Right renal cortex interstitium (tissue), 3 donors: ENCODE results near the gene TMEM217. TPM values are rescaled to one million over a fixed set of nuclear protein-coding genes. Genes with fewer than 3 reads are reported as not detected.
"Not testable (repeated sequence)": the region's sequence is repeated elsewhere in the genome, so short reads cannot be mapped to it uniquely, and the experiment has no call there.

Source experiments
- DNase-seq, 3 donors: peaks; one replicate each; pipeline ENCODE4 v3.0.0-alpha.2; 2013; ENCODE audit warnings: low read depth in 3 of 3, low spot score in 2 of 3
- polyA plus RNA-seq, 3 donors: library from polyadenylated mRNA; unstranded; fragments of 120-200 nt; gene quantifications; one replicate each; pipeline ENCODE4 v1.2.1, GENCODE V29; 2013; ENCODE audit not compliant: insufficient read length in 3 of 3

The TMEM217 gene
- polyA plus RNA-seq, 3 donors: 1.6 TPM

DNA sequence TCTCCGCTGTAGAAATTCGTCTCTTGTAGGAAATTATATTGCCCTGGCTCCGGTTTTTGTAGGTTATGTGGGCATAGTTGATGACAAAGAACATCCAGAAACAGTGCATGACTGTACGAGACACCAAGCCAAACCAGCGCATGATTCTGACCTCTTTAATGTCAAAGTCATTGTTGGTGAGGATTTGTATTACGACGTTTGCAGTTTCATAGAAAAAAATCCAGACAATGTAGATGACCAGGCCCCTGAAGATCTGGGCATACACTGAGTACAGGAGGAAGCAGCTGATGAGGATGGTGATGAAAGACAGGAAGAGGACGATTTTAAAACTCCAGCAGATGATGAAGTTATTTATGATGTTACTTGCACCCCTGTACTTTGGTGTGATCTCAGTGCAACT is 39.4 kb downstream of the TMEM217 start:
- DNase-seq: no peak

DNA sequence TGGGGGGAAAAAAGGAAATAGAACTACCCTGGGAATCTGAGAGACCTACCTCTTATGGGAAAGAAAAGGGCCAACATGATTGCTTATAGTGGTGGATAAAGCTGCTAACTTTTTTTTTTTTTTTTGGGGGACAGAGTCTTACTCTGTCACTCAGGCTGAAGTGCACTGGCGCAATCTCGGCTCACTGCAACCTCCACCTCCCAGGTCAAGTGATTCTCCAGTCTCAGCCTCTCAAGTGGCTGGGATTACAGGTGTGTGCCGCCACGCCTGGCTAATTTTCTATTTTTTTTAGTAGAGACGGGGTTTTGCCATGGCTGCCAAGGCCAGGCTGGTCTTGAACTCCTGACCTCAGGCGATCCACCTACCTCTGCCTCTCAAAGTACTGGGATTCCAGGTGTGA is 39.9 kb downstream of the TMEM217 start:
- DNase-seq: no peak

- DNase-seq: no peak
Observed at GRCh38 chr6:37212268-37212667, 45.7 kb downstream of the TMEM217 start.

DNA sequence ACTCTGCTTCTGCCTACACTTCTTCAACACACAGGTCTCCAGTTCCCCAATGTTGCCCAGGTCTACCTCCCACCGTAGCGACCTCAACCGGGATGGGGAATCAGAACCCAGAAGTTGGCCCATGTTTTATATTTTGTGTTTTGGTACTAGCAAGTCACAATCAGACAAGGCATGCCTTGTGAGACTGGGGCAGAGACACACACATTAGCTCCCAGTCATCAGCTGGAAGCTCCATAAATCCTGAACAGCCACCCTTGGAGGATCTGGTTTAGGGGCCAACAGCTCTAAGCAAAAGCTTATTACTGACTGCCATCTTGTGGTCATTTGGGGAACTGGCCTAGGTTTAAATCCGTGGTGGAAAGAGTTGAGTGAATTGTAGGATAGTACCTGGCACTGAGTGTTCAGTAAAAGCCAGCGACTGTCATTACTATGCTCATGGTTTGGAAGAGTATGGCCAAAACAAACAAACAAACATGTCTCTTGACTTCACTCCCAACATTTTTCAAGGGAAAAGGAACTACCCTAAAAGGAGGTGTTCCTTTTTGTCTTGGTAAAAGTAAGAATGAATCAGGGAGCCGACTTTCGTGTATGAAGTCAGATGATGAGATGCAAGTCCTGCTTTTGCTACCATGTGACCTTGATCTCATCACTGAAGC is 47.5 kb downstream of the TMEM217 start:
- peak; percentile 76 to 77 (median 77) for DNase-seq

DNA sequence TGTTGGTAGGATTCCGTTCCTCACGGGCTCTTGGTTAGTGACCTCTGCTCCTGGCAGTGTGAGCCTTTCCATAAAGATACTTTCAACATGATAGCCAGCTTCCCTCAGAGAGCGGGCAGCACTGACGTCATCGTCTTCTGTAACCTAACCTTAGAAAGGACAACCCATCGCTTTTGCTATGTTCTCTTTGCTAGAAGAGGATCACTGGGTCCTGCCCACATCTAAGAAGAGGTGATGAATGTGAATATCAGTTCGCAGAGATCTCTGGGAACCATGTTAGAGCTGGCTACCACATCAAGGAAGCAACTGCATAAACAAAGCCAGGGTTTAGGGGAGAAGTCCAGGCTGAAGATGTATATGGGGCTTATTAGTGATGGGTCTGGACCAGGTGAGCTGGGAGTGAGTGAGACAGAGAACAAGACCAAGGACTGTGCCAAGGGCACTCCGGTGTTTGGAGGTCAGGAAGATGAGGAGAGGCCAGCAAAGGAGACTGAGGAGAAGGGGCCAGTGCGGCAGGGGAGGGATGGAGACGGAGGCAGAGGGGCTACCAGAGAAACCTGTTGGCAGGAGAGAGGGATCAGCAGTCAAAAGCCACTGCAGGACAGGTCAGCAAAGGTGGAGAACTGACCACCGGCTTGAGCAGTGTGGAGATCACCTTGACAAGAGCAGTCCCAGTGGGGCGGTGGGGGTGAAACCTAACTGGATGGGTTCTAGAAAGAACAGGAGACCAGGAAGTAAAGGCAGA is 48.3 kb downstream of the TMEM217 start:
- DNase-seq: no peak

DNA sequence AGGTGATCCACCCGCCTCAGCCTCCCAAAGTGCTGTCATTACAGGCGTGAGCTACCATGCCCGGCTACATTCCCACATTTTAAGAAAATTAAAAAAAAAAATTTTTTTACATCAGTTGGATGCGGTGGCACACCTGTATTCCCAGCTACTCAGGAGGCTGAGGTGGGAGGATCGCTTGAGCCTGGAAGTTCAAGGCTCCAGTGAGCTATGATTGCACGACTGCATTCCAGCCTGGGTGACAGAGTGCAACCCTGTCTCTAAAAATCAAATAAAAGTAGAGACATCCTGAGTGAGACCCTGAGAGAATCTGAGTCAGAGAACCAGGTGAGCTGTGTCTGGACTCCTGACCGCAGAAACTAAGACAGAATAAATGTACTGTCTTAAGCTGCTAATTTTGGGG is 49.2 kb downstream of the TMEM217 start:
- DNase-seq: no peak

DNA sequence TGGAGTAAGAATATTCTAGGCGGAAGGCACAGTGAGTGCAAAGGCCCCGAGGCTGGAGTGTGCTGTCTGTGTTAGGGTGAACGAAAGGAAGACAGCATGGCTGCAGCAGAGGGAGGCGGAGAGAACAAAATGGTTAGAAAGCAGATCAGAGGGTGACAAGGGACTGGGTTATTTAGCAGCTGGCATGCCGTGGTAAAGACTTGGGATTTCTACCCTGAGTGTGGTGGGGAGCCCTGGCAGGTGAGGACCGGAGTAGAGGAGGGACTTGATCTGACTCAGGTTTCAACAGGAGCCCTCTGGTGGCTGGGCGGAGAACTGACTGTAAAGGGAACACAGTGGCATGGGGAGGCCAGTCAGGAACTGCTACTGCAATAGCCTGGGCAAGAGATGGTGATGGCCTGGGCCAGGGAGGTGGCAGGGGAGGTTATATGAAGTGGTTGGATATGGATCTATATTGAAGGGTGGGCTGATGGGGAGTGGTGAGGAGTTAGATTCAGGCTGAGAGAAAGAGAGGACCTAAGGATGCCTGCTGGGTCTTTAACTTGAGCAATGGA is 50.0 kb downstream of the TMEM217 start:
- DNase-seq: no peak

DNA sequence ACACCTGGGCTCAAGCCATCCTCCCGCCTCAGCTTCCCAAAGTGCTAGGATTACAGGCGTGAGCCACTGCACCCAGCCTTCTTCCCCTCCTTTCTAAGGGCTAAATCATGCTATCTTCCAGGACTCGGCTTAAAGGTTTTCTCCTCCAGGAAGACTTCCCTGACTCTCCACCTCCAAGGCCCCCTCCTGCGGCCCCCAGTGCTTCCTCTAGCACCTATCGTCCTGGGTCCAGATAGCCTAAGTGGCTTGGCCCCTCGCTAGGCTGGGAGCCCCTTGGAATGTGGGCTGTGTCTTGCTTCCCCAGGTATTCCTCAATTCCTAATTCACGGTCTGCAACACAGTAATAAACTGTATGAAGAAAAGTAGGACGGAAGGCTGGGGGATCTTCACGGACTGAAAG is 51.3 kb downstream of the TMEM217 start:
- DNase-seq: no peak

DNA sequence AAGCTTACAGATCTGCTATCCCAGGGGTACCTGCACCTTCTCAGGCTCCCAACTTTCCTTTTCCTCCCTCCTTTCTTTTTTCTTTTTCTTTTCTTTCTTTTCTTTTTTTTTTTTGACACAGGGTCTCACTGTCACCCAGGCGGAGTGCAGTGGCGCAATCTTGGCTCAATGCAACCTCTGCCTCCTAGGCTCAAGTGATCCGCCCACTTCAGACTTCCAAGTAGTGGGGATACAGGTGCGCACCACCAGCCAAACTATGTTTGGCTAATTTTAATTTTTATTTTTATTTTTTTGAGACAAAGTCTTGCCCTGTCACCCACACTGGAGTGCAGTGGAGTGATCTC is 52.0 kb downstream of the TMEM217 start:
- no peak for DNase-seq

DNA sequence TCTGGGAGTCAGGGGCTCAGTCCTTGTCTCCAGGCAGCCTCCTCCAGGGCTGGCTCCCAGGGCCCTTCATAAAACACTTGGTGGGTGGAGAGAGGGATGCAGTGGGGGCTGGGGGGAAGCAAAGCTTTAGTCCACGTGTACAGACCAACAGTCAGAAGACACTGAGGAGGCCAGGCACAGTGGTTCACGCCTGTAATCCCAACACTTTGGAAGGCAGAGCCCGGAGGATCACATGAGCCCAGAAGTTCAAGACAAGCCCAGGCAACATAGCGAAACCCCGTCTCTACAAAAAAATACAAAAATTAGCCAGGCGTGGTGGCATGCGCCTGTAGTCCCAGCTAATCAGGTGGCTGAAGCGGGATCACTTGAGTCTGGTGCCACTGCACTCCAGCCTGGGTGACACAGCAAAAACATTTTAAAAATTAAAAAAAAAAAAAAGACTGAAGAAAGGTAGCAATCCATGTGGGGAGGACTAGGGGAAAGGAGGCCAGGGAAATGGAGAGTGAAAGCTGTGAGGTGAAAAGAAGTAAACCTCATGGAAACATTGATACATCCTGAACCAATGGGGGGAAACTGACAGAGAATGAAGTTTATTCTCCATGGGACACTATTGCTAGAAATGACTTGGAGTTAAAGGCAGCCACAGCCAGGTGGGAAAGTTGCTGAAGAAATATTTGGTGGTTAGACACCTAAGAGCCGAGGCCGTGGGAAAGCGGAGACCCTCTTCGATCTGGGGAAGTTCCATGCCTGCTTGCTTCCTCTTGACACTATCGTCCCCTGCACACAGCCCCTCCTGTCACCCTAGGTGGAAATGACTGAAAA is 52.6 kb downstream of the TMEM217 start:
- no peak for DNase-seq

- DNase-seq: no peak
Observed at GRCh38 chr6:37204014-37204751, 53.8 kb downstream of the TMEM217 start.

- no peak for DNase-seq
Observed at GRCh38 chr6:37202788-37203491, 55.0 kb downstream of the TMEM217 start.

GRCh38 chr6:37201726-37202125 is 56.2 kb downstream of the TMEM217 start:
- no peak for DNase-seq

DNA sequence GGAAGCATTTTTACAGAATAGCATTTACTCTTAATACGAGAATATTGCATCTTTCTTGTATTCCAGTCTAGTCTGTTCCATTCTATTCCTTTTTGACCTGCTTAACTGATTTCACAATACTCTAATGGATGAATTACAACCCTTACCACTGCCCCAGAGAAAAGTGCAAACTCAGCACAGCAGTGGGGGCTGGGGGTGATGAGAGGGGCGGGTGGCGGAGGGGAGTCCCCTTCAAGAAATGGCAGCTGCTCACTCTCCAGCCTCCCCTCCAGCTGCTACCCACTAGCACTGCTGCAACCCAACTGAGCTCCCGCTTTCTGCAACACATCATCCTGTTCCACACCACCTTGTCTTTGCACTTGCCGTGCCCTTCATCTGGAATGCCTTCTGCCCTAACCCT is 57.9 kb downstream of the TMEM217 start:
- no peak for DNase-seq

DNA sequence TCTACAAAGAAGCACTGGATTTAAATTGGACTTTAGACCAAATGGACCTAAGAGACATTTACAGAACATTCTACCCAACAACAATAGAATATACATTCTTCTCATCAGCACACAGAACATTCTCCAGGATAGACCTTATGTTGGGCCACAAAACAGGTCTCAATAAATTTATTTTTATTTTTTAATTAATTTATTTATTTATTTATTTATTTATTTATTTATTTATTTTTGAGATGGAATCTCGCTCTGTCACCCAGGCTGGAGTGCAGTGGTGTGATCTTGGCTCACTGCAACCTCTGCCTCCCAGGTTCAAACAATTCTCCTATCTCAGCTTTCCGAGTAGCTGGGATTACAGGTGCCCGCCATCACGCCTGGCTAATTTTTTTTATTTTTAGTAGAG is 61.5 kb downstream of the TMEM217 start:
- DNase-seq: not testable (repeated sequence)

- DNase-seq: not testable (repeated sequence)
Observed at GRCh38 chr6:37194886-37195285, 63.1 kb downstream of the TMEM217 start.

GRCh38 chr6:37192666-37193065 is 65.3 kb downstream of the TMEM217 start:
- DNase-seq: no peak

GRCh38 chr6:37190159-37190535 is 67.8 kb downstream of the TMEM217 start:
- no peak for DNase-seq

GRCh38 chr6:37188962-37189510 is 68.9 kb downstream of the TMEM217 start:
- no peak for DNase-seq
